Esophagus (tissue), 2 donors: ENCODE data around the gene ZNF618. TPM values are rescaled to one million over a fixed set of nuclear protein-coding genes. Genes with fewer than 3 reads are reported as not detected.
A peak's percentile ranks its signal among the peaks of the same experiment; 100 is the strongest.

Experiments
- H3K27ac ChIP-seq, 2 donors: one replicate each; pipeline ENCODE4 v1.5.1; 2013; ENCODE audit warnings: low read depth in 2 of 2, mild to moderate bottlenecking in 2 of 2, inconsistent platforms in 1 of 2, low read length in 1 of 2, moderate library complexity in 1 of 2
- H3K27me3 ChIP-seq, 2 donors: one replicate each; pipeline ENCODE4 v1.6.1; 2013; ENCODE audit warnings: low read length in 2 of 2, control low read depth in 1 of 2, mild to moderate bottlenecking in 1 of 2; ENCODE audit not compliant: insufficient read depth in 2 of 2, control insufficient read depth in 1 of 2
- H3K36me3 ChIP-seq, 2 donors: one replicate each; pipeline ENCODE4 v1.6.1; 2013; ENCODE audit warnings: low read length in 1 of 2; ENCODE audit not compliant: control insufficient read depth in 2 of 2, insufficient read depth in 2 of 2
- H3K4me1 ChIP-seq, 2 donors: one replicate each; pipeline ENCODE4 v1.6.1; 2013; ENCODE audit warnings: low read length in 1 of 2; ENCODE audit not compliant: control insufficient read depth in 2 of 2, insufficient read depth in 2 of 2
- H3K4me3 ChIP-seq, 2 donors: one replicate each; pipeline ENCODE4 v1.5.1; 2013; ENCODE audit warnings: low read length in 2 of 2, mild to moderate bottlenecking in 2 of 2, low read depth in 1 of 2, moderate library complexity in 1 of 2
- H3K9me3 ChIP-seq, 2 donors: one replicate each; pipeline ENCODE4 v1.6.1; 2013; ENCODE audit warnings: mild to moderate bottlenecking in 2 of 2, low read depth in 1 of 2, low read length in 1 of 2, moderate library complexity in 1 of 2; ENCODE audit not compliant: control insufficient read depth in 2 of 2, insufficient read depth in 1 of 2
- WGBS, 2 donors: extraction: QIAGEN DNeasy Blood & Tissue Kit; methylation state at CpG; one replicate each; pipeline ENCODE4 v1.1.7; 2013; 5-methylcytosine and 5-hydroxymethylcytosine counted together
- polyA plus RNA-seq, 2 donors: library from polyadenylated mRNA; stranded (reverse); fragments of 200-250 nt; gene quantifications; one replicate each; pipeline ENCODE4 v1.2.3, GENCODE V29; 2013
- donor health status: healthy with polysubstance abuse.
- donor health status: Bipolar disorder and iron deficiency.

Gene ZNF618
- polyA plus RNA-seq, 2 donors = 0.56 to 1.0 TPM

GRCh38 chr9:114091711-114092110 lies 215.6 kb downstream of the ZNF618 start:
- no peaks in the 10 kb centered on the region for H3K9me3 ChIP-seq
- no peaks in the 10 kb centered on the region for H3K4me1 ChIP-seq
- no peaks in the 10 kb centered on the region for H3K27me3 ChIP-seq
- no peak overlapping the region for H3K4me3 ChIP-seq
- 94 to 97% methylated on average over 8 of the region's 8 CpGs for WGBS, 2 donors
- no peak overlapping the region for H3K27ac ChIP-seq
- H3K36me3 ChIP-seq = no peaks in the 10 kb centered on the region

DNA sequence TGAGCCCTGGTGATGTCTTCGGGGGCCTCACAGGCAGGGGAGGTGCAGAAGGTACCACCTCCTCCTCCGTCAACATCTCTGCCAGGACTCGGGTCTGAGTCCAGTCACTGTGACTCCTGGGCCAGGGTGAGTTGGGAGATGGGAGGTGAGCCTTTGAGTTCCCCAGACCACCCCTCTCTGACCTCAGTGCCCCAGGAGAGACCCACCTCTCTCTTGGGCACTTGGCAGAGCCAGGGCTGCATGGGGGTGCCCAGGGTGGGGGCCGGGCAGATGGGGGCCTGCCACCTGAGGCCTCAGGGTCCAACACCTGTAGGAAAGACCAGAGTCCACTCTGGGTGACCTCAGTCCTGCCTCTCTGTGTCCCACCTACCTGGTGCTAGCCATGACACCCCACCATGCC lies 216.2 kb downstream of the ZNF618 start:
- Histone ChIP-seq H3K27me3 (no peaks in the 10 kb centered on the region), H3K36me3 (no peaks in the 10 kb centered on the region), H3K9me3 (no peaks in the 10 kb centered on the region), H3K4me3 (no peak overlapping the region), H3K27ac (no peak overlapping the region), H3K4me1 (no peaks in the 10 kb centered on the region)
- 92 to 93% methylated on average over 4 of the region's 4 CpGs for WGBS, 2 donors

DNA sequence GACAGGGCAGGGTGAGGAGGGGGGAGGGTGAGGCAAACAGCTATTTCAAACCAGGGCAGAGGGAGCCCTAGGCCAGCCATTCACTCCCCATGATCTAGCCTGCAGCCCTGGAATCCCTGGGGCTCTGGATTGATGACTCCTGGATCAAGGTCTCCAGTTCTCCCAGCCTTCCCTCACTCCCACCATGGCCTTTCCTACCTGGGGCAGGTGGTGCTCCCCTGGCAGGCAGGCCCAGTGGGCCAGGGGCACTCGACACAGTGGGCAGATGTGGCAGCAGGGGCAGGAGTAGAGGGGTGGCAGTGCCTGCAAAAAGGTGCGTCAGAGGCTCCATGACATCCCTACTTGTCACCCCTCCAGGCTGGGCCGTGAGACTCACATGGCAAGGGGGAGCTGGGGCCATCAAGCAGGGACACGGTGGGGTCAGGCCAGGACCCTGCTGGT lies 216.9 kb downstream of the ZNF618 start:
- Histone ChIP-seq H3K36me3 (no peaks in the 10 kb centered on the region), H3K27ac (no peak overlapping the region), H3K27me3 (no peaks in the 10 kb centered on the region), H3K4me1 (peaks cover 3 to 5% of the 10 kb centered on the region in 2 donors), H3K9me3 (no peaks in the 10 kb centered on the region), H3K4me3 (no peak overlapping the region)
- WGBS, 2 donors = 87 to 95% methylated on average over 4 of the region's 4 CpGs

DNA sequence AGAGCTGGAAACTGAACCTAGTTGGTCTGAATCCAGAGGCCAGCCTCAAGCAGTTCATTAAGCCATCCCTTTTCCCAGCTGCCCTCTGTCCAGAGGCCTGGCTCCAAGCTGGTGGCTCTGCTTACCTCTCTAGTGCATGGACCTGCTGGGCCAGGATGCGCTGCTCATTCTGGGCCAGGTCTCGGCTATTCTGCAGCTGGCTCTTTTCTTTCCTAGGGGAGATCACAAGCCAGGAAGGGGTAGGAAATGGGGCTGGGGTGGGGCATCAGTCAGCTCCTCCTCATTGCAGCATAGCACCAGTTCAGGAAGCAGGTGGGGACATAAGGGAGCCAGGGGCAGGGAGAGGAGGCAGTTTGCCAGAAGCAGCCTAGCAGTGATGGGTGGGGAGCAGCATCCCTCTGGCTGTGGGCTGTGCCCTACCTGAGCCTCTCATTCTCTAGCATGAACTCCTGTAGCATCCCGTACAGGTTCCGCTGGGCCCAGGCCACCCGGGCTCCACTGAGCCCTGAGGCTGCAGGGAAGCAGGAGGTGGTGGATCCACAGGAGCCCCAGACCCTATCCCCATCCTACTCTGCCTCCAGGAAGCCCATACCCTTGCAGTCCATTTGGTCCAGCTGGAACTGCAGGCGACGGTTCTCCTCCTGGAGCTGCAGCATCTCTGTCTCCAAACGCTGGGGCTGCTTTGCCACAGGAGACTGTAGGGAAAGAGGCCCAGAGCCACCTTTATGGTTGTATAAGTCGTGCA lies 217.8 kb downstream of the ZNF618 start:
- no peaks in the 10 kb centered on the region for H3K36me3 ChIP-seq
- no peaks in the 10 kb centered on the region for H3K27me3 ChIP-seq
- no peak overlapping the region for H3K4me3 ChIP-seq
- WGBS, 2 donors = 83 to 84% methylated on average over 9 of the region's 9 CpGs
- H3K9me3 ChIP-seq = no peaks in the 10 kb centered on the region
- no peak overlapping the region for H3K27ac ChIP-seq
- peaks cover 4 to 5% of the 10 kb centered on the region in 2 donors for H3K4me1 ChIP-seq

GRCh38 chr9:114094971-114095370 lies 218.9 kb downstream of the ZNF618 start:
- Histone ChIP-seq H3K27me3 (no peaks in the 10 kb centered on the region), H3K27ac (no peak overlapping the region), H3K4me1 (peaks cover 4 to 5% of the 10 kb centered on the region in 2 donors), H3K9me3 (no peaks in the 10 kb centered on the region), H3K4me3 (no peak overlapping the region), H3K36me3 (no peaks in the 10 kb centered on the region)
- WGBS, 2 donors = 93 to 94% methylated on average over 12 of the region's 12 CpGs

- H3K27me3 ChIP-seq = no peaks in the 10 kb centered on the region
- no peak overlapping the region for H3K4me3 ChIP-seq
- no peaks in the 10 kb centered on the region for H3K9me3 ChIP-seq
- H3K27ac ChIP-seq = no peak overlapping the region
- 85 to 87% methylated on average over 9 of the region's 9 CpGs for WGBS, 2 donors
- H3K4me1 ChIP-seq = peaks cover 4 to 5% of the 10 kb centered on the region in 2 donors
- H3K36me3 ChIP-seq = no peaks in the 10 kb centered on the region
Measured at GRCh38 chr9:114096041-114096511, 220.0 kb downstream of the ZNF618 start.

GRCh38 chr9:114096866-114097612 lies 220.9 kb downstream of the ZNF618 start:
- 63 to 68% methylated on average over 14 of the region's 14 CpGs for WGBS, 2 donors
- no peak overlapping the region for H3K4me3 ChIP-seq

DNA sequence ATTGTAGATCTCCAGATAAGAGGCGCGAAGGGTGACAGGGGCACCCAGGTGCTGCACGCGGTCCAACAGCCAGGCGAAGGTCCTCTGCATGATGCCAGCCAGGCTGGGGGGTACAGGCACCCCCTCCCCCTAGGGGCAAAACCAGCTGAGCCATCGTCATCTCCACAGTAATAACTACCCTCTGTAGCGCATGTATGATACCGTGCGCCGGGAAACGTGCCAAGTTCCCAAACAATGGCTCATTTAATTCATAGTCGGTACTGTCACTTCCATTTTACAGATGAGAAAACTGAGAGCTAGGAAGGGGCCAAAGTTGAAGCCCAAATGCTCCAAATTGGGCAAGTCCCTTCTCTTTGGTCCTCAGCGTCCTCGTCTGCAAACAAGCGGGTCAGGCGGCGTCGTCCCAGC lies 221.5 kb downstream of the ZNF618 start:
- no peaks in the 10 kb centered on the region for H3K27me3 ChIP-seq
- peak overlapping the region in 1 of 2 donors; percentile 41 for H3K4me3 ChIP-seq
- 15 to 16% methylated on average over 18 of the region's 18 CpGs for WGBS, 2 donors
- H3K9me3 ChIP-seq = peaks cover 0 to 3% of the 10 kb centered on the region in 2 donors
- H3K36me3 ChIP-seq = no peaks in the 10 kb centered on the region
- H3K27ac ChIP-seq = no peak overlapping the region
- peaks cover 4 to 5% of the 10 kb centered on the region in 2 donors for H3K4me1 ChIP-seq

More at GRCh38 chr9:114096866-114097612, 220.9 kb downstream of the ZNF618 start:
- no peaks in the 10 kb centered on the region for H3K27me3 ChIP-seq
- peaks cover 0 to 2% of the 10 kb centered on the region in 2 donors for H3K9me3 ChIP-seq
- no peaks in the 10 kb centered on the region for H3K36me3 ChIP-seq
- H3K4me1 ChIP-seq = peaks cover 4 to 5% of the 10 kb centered on the region in 2 donors
- H3K27ac ChIP-seq = no peak overlapping the region

DNA sequence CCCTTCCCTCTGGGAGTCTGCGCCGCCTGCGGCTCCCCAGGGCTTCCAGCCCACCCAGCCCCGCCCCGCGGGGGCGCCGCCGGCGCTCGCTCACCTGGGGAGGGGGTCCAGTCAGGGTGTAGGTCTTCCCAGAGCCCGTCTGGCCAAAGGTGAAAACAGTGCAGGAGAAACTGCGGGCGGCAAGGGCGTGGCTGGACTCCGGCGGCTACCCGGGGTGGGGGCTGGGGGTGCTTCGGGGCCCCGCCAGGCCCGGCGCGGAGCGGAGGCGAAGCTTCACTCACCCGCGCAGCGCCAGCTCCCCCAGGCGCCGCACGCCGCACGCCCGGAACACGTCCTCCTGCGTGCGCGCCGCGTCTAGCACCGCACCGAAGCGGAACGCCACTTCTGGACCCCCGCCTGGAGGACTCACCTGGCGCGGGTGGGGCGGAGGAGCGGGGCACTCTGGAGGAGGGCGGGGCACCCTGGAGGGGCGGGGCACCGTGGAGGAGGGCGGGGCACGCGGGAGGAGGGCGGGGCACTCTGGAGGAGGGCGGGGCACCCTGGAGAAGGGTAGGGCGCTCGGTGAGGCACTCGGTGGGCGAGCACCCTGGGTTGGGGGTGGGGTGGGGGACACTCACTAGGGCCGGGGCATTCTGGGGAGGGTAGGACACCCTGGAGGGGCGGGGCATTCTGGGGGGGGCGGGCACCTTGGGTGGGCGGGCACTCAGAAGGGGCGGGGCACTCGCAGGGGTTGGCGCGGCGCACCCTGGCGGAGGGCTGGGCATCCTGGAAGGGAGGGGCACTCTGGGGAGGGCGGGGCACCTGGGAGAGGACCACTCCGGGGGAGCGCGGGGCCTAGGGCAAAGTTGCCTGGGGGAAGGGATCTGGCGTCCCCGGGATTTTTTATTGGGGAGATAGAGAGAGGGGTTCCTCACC lies 222.2 kb downstream of the ZNF618 start:
- Histone ChIP-seq H3K9me3 (peaks cover 0 to 3% of the 10 kb centered on the region in 2 donors), H3K36me3 (no peaks in the 10 kb centered on the region), H3K27ac (no peak overlapping the region), H3K4me3 (peak overlapping the region; percentile 27 to 41), H3K4me1 (peaks cover 4 to 5% of the 10 kb centered on the region in 2 donors), H3K27me3 (no peaks in the 10 kb centered on the region)
- WGBS, 2 donors = 4% methylated on average over 62 to 76 of the region's 77 CpGs
